HG03060 (cell line): ENCODE data around the gene SHC3.

Source experiments
- ATAC-seq: cut with Tn5 transposase; IDR thresholded peaks from one replicate; pipeline ENCODE4 v1.9.1; 2021; ENCODE audit warnings: low read depth, moderate number of reproducible peaks; ENCODE audit not compliant: unreplicated experiment

SHC3 gene

DNA sequence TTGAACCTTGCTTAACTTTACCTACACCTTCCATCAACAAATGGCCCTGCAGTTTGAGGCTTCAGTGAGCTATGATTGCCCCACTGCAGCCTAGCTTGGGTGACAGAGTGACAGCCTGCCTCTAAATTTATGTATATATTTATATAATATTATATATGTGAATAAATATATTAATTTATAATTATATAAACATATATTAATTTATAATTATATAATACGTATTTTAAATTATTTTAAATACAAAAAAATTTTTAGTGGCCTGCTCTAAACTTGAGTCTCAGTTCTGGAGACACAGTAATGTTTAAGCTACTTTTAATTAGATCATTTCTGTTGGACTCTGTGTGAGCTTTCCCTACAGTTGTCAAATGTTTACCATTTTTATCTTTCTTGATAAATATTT, 9.3 kb upstream of the SHC3 start:
- ATAC-seq, result no peak

DNA sequence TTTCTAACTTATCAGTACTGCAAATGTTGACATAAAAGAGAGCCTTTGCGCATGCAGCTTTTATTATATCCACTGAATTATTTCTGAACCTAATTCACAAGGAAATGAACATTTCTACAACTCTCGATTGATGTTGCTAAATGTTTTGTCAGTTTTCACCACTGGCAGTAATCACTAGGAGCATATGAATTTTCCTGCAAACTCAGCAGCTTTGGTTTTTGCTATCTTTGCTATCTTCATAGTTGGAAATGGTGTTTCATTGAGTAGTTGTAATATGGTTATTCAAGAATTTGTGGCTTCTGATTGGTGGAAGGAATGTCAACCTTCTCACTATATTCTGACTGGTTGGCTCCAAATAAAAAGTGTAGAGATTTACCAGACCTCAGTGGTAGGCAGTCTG, 8.9 kb upstream of the SHC3 start:
- no peak for ATAC-seq

- ATAC-seq, result no peak
Measured at GRCh38 chr9:89186960-89187359, 8.3 kb upstream of the SHC3 start.

- ATAC-seq, result no peak
Measured at GRCh38 chr9:89185980-89186379, 7.4 kb upstream of the SHC3 start.

- ATAC-seq, result no peak
Measured at GRCh38 chr9:89183146-89183545, 4.5 kb upstream of the SHC3 start.

GRCh38 chr9:89182369-89182768, 3.8 kb upstream of the SHC3 start:
- no peak for ATAC-seq

- ATAC-seq, result no peak
Measured at GRCh38 chr9:89179895-89180734, 1.5 kb upstream of the SHC3 start.

DNA sequence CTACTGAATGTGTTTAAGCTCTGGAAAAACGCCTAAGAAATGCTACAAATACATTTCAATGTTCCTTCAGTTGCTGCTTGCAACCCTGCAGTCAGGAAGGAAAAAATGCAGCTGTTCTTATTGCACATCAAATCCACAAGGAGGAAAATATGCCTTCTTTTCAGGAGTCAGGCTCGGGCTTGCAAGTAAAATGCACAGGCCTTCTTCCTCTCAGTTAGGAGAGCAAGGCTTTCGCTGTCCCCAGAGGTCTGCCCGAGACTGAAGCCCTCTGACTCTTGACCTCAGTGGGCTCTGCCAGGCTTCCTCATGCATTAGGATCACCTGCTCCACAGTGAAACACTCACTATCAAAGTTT, 899 bp upstream of the SHC3 start:
- ATAC-seq, result no peak

DNA sequence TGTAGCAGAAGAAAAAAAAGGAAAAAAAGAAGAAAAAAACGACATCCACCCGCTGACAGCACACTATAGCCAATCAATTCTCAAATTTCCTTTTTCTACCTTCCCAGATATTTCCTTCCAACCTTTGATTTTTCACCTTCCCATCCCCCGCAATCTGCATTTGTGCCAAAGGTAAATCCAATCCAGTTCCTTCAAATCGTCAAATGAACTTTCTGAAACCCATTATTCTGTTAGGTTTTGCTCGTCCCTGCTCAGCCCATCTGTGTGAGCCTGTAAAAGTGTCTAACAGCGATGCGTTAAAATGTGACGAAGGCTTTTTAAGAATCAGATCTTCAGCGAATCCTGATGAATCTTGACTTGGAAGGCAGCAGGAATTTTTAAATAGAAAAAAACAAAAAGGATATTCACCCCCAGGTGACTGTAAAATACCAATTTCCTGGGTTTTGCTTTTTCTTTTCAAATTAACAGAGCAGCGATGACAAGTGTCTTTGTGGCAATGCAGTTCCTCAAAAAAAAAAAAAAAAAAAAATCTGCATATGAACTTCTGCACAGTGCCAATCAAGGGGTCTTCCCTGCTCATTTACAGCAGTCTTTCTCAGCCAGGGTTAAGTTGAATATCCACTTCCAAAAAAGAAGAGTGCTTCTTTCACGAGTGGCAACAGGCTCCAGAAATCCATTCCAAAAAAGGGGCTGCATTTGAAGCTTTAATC, 367 bp upstream of the SHC3 start:
- no peak for ATAC-seq

GRCh38 chr9:89177012-89177943, 1.3 kb downstream of the SHC3 start:
- no peak for ATAC-seq

GRCh38 chr9:89175828-89176261, 2.8 kb downstream of the SHC3 start:
- ATAC-seq, result no peak

DNA sequence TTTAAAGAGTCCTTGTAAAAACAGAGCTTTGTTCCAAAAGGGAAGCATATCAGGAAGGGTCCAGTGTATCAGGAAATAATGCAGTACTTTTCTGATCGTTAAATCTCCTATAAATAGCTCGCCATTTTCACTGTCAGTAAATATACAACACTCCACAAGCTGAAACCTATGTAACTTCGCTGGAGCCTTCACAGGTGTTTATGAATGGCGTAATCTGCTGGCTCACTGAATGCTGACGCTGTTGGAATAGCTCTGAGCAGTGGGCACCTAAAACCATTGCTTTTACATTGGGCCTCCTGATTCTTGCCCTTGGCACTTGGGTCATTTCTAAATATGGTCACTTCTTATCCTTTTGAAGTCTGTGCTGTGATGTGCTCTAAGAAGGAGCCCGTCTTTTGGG, 4.3 kb downstream of the SHC3 start:
- ATAC-seq, result no peak

DNA sequence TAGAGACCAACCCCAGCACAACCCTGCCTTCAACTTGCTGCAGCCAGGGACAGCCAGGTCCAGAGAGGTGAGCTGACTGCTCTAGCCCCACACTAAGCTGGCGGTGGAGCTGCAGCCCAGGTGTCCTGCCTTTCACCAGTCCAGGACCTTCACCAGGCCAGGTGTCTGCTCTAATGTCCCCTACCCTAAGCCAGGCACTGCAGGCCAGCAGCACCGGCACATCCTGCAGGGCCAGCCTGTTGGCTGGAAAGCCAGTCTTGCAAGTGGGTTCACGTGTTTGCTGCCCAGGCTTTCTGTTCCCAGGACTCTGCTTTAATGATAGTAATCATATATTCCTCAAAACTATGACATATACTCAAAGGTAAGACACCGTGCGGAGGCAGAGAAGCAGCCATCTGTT, 5.5 kb downstream of the SHC3 start:
- no peak for ATAC-seq

- ATAC-seq, result no peak
Measured at GRCh38 chr9:89172398-89172797, 6.2 kb downstream of the SHC3 start.

DNA sequence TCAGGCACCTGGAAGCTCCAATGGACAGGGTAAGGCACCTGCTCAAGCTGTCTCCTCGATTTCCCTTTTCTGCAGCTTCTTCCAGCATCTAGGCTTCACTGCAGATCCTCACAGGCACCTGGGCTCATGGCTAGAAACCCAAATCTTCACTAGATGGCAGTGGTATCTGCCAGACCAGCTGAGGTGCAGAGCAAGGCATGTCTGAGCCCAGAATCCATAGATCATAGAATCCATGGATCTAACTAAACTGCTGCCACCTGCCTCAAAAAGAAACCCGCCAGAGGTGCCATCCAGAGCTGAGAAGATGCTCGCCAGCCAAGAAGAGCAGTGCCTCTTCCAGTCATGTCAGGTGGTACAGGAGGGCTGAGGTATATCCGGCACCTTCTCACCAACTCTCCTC, 6.9 kb downstream of the SHC3 start:
- ATAC-seq, result no peak

DNA sequence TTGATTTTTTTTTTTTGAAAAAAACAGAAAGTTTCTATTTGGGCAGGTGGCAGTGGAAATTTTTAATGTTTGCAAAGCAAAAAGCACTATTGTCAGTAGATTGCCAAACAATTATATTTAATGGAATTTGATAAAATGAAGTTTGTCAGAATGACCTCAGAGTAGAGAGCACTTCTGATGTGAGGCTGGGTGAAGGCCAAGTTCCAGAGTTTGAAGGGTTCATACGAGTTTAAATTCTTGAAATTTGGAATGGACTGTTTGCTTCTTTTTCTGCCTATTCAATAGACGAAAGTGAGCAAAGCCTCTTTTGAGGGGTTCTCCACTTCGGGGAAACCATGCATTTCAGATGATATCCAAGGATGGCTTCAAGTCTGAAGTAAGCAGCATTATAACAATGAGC, 7.4 kb downstream of the SHC3 start:
- no peak for ATAC-seq

GRCh38 chr9:89168901-89169813, 9.5 kb downstream of the SHC3 start:
- no peak for ATAC-seq

DNA sequence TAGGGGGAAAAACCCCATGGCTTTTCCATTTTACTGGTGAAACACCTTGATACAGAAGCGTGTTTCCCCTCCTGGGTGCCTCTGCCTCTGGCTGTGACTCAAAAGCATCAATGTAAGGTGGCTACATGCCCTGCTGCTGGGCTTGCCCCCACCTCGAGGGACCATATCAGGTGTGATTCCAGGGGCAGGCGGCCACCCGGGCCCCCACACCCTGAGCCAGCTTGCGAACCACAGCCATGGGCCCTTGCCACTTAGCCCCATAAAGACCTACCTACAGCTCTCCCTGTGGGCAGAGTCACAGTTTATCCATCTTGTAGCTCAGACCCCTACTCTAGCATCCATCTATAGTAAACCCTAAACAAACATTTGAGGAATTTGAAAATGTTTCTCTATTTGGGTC, 10.8 kb downstream of the SHC3 start:
- ATAC-seq, result no peak

- no peak for ATAC-seq
Measured at GRCh38 chr9:89166852-89167251, 11.8 kb downstream of the SHC3 start.

GRCh38 chr9:89165880-89166279, 12.7 kb downstream of the SHC3 start:
- ATAC-seq, result no peak
